GM12891 (cell line): ENCODE data around the gene MAPK14.
"Not testable (repeated sequence)": the region's sequence is repeated elsewhere in the genome, so short reads cannot be mapped to it uniquely, and the experiment has no call there.

Experiments used
- DNase-seq: peaks from one replicate; pipeline ENCODE4 v3.0.0; 2011; ENCODE audit warnings: low spot score; ENCODE audit not compliant: insufficient read length
- FAIRE-seq: peaks from 2 replicates; lab custom pipeline; 2011; peaks lifted over from hg19 to GRCh38; lab: Jason Lieb, UNC
- PAX5 ChIP-seq: IDR thresholded peaks from 2 replicates; pipeline ENCODE4 v1.6.1; 2011; ENCODE audit warnings: low read length, moderate library complexity, mild to moderate bottlenecking; ENCODE audit not compliant: insufficient read depth, severe bottlenecking
- POLR2A ChIP-seq: IDR thresholded peaks from 2 replicates; pipeline ENCODE4 v1.6.1; 2011; ENCODE audit warnings: low read depth, low read length, control low read depth
- POLR2AphosphoS5 ChIP-seq: IDR thresholded peaks from 2 replicates; pipeline ENCODE4 v1.6.1; 2011; ENCODE audit warnings: low read depth, low read length, control low read depth
- POU2F2 ChIP-seq: IDR thresholded peaks from 2 replicates; pipeline ENCODE4 v1.6.1; 2011; ENCODE audit warnings: low read depth, mild to moderate bottlenecking, control low read depth, low read length, moderate library complexity
- SPI1 ChIP-seq: IDR thresholded peaks from 2 replicates; pipeline ENCODE4 v1.6.1; 2011; ENCODE audit warnings: low read depth, low read length, control low read depth
- TAF1 ChIP-seq: IDR thresholded peaks from 2 replicates; pipeline ENCODE4 v1.6.1; 2011; ENCODE audit warnings: low read depth, low read length, control low read depth

MAPK14 gene

DNA sequence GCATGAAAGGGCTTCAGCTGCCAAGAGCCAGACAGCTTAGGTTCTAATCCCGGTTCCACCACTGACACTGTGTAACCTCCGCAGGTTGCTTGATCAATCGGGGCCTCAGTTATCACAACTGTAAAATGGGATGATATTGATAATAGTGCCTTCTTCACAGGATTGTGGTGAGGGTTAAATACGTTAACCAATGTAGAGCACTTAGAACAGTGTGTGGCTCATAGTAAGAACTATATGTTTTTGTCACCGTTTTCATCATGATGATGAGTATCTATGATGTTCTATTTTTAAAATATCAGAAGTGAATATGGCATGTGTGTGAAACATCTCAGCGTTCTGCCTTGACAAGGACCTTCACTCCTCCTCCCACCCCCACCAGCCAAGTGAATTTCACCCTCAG, 92.4 kb downstream of the MAPK14 start:
- FAIRE-seq: no peak
- DNase-seq: no peak

DNA sequence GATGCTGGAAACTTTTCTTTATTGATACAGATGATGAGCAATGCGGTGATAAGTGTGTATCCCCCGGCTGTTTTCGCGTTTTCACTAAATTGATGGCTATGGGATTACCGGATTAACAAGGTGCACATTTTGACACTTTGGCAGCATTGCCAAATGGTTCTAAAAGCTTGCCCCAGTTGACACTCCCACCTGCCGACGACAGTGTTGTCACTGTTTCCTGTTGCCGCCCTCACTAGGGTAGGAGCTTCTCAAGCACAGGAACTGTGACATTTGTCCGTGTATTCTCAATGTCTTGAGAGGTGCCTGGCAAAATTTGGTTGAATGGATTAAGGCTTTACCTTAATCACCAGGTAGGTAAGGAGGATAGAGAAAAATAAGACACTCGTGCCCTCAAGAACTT, 92.9 kb downstream of the MAPK14 start:
- no peak for DNase-seq
- FAIRE-seq: peak; percentile 83
- no peak for TF ChIP-seq POU2F2
- no peak for TF ChIP-seq PAX5
- no peak for TF ChIP-seq POLR2AphosphoS5
- TF ChIP-seq SPI1: peak; percentile 33; the same call in 1 of the 2 replicates
- TF ChIP-seq POLR2A: no peak; the same call in 1 of the 2 replicates
- no peak for TF ChIP-seq TAF1

More for the DNA sequence above, 92.4 kb downstream of the MAPK14 start:
- TF ChIP-seq SPI1 (no peak), POU2F2 (no peak), TAF1 (no peak), PAX5 (no peak), POLR2AphosphoS5 (no peak), POLR2A (no peak)

DNA sequence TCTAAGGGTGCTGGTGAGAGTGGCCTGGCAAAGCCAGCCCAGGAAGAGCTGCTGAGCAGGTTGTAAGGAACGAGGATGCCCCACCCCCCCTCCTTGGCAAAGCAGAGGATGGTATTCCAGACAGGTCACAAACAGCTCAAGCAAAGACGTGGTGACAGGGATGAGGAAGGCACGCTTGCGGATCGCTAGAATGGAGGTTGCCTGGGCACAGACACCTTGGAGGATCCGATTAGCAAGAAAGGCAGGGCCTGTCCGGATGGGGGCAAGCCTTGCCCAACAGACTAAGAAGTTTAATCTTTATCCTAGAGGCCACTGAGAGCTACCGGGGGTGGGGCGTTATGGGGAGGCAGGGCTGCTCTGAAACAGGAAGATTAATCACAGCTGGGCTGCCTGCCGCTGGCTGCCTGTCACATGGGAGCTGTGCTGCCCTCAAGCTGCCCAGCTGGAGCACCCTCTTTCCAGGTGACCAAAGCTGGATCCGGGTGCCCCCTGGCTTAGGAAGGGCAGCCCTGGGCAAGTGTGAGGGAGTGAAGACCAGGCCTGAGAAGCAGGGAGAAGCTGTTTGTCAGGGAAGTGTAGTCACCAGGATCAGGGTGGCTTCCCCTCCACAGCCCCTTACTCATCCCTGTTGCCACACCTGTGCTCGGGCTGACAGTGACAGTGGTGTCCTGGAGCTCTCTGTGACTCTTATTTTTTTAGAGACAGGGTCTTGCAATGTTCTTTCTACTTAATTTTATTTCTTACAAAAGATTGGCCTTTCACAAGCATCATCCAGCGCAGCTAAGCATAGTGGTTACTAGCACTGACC, 93.6 kb downstream of the MAPK14 start:
- peak; percentile 9 for FAIRE-seq
- DNase-seq: no peak
- TF ChIP-seq PAX5 (no peak), POU2F2 (no peak), POLR2AphosphoS5 (no peak), POLR2A (no peak), SPI1 (no peak), TAF1 (no peak)

DNA sequence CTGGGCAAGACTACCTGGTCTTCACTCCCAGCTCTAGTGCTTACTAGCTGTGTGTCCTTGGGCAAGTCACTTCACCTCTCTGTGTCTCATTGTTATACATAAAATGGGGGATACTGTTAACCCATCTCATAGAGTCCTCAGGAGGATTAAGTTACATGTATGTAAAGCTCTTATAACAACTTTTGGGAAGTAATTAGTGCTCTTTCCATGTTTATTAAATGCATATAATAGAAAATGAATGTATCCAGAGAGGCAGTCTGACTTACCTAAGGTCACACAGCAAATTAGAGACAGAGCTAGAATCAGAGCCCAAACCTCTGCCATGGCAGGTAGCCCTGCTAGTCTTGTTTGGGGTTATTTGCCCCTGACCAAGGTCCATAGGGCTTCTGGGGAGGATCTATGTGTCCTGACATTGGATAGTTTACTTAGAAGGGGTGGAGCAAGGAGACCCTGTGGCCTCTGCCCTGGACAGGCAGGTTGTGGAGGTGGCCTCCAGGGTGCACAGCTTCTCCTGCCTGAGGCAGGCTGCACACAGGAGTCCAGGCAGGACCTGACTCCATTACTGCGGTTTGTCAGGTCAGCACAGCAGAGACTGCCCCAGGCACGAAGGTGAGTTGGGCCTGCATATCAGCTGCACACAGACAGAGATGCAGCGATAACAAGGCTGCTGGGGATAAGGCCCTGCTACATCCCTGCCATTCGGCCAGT, 94.3 kb downstream of the MAPK14 start:
- DNase-seq (no peak), FAIRE-seq (no peak)
- TF ChIP-seq TAF1: no peak
- TF ChIP-seq POU2F2: no peak
- no peak for TF ChIP-seq PAX5
- no peak for TF ChIP-seq POLR2AphosphoS5
- no peak for TF ChIP-seq SPI1
- TF ChIP-seq POLR2A: no peak

DNA sequence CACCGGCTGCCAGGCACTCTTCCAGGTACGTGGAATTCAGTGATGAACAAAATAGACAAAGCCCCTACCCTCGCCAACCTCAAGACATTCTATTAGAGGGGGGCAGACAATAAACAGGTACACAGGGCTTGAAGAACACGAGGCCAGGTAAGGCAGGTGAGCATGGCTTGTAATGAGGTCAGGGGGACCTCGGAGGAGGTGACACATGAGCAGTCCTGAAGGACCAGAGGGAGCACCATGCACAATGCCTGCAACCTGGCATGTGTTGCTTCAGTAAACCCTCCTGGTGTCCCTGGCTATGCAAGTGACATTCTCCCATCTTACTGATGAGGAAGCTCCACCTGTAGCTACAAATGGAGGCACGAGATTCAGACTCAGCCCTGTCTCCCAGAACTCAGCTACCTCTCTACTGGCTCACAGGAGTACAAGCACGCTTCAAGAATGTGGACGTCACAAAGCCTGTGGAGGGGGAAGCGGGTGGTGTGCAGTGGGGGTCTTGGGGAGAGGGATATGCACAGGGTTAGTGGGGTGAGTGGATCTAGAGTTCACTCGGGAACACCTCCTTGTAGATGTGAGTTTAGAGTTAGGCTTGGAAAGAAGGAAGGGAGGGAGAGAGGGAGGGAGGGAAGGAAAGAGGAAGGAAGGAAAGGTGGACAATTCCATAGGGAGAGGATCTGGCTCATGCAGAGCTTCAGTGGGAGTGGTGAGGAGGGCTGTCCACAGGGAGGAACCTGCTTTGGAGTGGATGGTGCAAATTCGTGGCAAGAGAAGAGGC, 95.1 kb downstream of the MAPK14 start:
- TF ChIP-seq POLR2AphosphoS5: no peak
- TF ChIP-seq POU2F2: no peak
- TF ChIP-seq POLR2A: no peak
- TF ChIP-seq TAF1: no peak
- no peak for TF ChIP-seq PAX5
- TF ChIP-seq SPI1: no peak
- no peak for DNase-seq

DNA sequence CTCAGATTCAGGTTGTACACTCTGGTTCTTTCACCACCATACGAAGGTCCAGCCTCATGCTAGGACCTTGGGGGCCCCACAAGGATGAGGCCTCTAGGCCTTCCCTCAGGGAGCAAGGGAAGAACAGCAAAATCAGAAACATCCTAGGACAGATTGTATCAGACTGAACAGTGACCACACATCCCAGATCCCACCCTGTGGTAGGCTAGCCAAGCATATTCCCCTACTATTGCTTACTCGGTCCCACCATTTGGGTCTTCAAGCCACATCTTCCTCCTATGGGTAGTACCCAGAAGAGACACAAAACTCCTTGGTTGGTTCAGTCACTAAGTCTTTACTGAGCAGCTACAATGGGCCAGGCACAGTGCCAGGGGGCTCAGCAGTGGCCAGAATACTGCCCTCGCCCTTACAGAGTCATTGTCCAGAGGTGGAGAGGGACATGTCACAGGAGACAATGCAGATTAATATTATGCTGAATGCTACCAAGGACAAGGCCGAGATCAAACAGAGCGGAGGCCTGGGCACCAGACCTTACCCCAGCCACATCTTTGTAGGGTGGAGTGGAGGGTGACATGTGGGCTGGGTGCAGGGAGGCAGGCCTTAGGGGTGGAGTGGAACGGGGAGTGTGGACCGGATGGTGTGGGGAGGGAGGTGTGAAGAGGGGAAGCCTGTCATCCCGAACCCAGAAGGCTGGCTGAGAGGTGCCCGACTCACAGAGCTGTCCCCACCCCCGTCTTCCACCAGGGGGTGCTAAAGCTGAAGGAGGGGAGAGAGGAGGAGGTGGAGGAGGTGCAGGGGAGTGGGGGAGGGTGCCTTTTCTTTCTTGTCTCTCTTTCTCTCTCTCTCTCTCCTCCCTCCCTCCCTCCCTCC, 95.9 kb downstream of the MAPK14 start:
- TF ChIP-seq TAF1 (no peak), POLR2AphosphoS5 (no peak), POU2F2 (peak; percentile 53; the same call in 1 of the 2 replicates), SPI1 (no peak)
- peak; percentile 58 for DNase-seq
- peak; percentile 23 for FAIRE-seq

More for the DNA sequence above, 95.1 kb downstream of the MAPK14 start:
- FAIRE-seq: no peak

DNA sequence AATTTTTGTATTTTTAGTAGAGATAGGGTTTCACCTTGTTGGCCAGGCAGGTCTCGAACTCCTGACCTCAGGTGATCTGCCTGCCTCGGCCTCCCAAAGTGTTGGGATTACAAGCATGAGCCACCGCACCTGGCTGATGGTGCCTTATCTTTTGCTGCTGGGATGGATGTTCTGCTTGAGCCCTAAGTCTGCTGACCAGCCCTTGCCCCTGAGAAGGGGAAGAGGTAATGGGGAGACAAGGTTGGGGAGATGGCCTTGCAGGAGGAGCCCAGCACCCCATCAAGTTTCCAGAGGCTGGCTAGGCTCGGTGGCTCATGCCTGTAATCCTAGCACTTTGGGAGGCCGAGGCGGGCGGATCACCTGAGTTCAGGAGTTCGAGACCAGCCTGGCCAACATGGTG, 96.7 kb downstream of the MAPK14 start:
- DNase-seq, FAIRE-seq: not testable (repeated sequence)

DNA sequence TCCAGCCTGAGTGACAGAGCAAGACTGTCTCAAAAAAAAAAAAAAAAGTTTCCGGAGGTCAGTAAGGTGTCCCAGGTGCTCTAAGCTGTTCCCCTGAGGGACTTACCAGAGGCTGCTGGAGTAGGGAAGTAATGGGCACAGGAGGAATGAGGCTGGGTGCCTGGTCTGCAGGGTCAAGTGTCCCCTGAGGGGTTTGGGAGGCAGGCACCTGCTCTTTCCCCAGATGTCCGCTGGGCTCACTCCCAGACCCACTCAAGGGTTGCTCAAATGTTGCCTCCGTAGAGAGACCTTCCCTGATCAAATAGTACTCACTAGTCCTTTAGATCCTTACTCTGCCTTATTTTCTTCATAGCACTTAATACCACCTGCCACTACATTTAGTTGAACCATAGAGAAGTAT, 97.3 kb downstream of the MAPK14 start:
- no peak for FAIRE-seq
- TF ChIP-seq POU2F2: no peak
- TF ChIP-seq PAX5: no peak
- no peak for TF ChIP-seq POLR2A
- no peak for TF ChIP-seq TAF1
- TF ChIP-seq SPI1: no peak
- no peak for TF ChIP-seq POLR2AphosphoS5
- no peak for DNase-seq

DNA sequence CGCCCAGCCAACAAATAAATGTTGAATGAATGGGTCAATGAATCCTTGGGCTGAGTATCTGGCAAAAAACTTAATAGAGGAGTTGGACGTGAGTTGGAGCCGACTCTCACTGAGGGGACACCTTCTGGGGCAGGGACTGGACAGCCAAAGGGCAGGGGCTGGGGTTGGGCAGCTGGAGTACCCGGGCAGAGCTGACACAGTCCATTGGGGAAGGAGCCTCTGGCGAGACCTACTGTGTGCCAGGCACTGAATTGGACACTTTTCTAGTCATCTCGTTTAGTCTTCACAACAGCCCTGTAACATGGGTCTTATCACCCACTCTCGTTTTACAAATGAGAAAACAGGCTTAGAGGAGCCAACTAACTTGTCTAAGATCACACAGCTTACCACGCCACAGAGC, 98.0 kb downstream of the MAPK14 start:
- FAIRE-seq (no peak), DNase-seq (no peak)
- TF ChIP-seq PAX5: no peak
- no peak for TF ChIP-seq SPI1
- no peak for TF ChIP-seq POLR2A
- no peak for TF ChIP-seq TAF1
- no peak for TF ChIP-seq POU2F2
- no peak for TF ChIP-seq POLR2AphosphoS5
